Epidermal melanocyte (primary cell): Measurements from ENCODE around the gene ITGA11.

ENCODE experiments used
- DNase-seq: peaks from one replicate; pipeline ENCODE4 v3.0.0; 2011; ENCODE audit warnings: low spot score; ENCODE audit not compliant: insufficient read length

ITGA11 gene

DNA sequence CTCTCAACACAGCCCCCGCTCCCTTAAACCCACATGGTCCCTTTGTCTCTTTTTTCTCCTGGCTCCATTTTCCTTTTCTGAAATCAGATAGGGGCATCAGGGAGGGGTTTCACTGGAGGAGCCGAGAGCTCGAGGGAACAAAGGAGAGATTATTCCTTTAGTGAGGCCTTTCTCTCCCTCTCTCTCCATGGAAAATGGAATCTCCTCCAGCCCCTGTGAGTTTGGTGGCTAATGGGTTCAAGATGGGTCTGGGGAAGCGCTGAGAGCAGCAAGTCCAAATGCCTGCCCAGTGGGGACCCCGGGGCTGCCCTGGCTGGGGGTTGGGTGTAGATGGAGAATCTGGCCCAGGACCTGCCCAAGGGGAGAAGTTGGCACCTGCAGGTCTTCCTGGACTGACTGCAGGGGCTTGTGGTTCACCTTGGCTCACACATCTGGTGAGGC lies 56.8 kb downstream of the ITGA11 start:
- DNase-seq, result no peak

DNA sequence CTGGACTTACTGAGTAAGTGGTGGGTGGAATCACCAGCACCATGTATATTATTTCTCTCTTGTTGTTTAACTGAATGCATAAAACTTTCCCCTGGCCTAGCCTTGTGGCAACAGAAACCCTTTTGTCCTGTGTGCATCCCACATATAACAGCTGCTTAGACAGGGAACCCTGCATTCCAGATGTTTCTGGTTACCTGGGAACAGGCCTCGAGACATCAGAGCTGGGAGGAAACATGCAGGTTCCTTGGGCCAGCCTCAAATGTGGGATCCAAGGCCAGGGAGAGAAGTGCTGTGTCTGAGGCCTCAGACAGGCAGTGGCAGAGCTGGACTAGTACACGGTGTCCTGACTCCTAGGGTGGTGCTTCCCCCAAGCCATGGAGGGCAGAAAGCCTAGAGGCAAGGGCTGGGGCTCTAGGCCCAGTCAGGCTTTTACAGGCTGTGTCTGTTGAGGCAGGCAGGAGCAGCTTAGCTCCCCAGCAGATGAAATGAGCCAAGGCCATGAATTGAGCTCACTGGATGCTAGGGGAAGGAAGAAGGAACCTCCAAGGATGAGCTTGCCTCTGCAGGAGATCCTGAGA lies 57.7 kb downstream of the ITGA11 start:
- no peak for DNase-seq

GRCh38 chr15:68373028-68373427 lies 58.9 kb downstream of the ITGA11 start:
- no peak for DNase-seq

DNA sequence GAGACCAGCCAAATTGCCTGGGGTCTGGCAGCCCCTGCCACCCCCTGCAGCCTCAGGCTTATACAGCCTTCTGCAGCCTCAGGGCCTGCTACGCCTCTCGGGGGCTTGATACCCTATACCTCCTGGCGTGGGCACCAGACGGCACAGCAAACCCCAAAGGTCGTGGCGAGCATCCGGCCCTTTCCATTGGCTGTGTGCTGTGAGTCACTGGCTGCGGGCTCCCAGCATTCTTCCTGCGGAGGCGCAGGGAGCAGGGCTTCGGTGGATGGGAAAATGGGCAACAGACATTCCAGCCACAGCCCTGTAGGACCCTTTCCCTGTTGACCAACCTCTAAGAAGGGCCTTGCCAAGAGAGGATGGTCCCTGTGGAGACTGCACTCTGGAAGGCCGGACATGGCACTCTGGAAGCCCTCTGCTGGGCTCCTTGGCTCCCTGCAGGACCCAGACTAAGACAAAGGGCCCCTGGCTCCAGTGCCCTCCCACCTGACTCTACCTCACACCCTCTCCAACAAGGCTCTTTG lies 59.6 kb downstream of the ITGA11 start:
- DNase-seq, result no peak

DNA sequence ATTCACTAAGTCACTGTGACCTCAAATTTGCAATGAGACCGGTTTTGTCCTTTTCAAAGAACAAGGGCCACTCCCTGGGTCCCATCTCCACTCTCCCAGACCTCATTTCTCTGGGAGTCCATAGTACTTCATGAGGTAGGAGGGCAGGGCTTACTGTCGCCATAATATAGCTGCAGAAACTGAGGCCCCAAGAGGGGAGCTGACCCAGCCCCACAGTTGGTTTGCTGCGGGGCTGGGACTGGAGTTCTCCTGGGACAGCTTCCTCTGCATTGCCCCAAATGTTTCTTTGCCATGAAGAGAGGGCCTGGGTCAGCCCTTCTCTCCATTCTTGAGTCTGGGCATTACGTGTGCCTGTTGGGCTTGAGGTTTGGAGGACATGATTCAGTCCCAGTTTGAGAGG lies 60.1 kb downstream of the ITGA11 start:
- no peak for DNase-seq

DNA sequence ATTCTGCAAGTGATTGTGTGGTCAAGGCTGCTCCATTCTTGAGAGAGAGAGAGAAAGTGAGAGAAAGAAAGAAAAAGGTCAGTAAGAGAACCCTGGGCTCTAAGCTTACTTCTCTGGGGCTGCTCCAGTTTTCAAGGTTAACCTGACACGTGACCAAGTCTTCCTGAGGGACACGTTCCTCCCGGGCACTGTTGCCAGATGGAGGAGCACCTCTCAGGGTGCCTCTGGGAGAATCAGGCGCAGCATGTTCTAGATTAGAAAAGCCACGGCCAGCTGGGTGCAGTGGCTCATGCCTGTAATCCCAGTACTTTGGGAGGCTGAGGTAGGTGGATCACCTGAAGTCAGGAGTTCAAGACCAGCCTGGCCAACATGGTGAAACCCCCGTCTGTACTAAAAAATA lies 60.8 kb downstream of the ITGA11 start:
- no peak for DNase-seq

DNA sequence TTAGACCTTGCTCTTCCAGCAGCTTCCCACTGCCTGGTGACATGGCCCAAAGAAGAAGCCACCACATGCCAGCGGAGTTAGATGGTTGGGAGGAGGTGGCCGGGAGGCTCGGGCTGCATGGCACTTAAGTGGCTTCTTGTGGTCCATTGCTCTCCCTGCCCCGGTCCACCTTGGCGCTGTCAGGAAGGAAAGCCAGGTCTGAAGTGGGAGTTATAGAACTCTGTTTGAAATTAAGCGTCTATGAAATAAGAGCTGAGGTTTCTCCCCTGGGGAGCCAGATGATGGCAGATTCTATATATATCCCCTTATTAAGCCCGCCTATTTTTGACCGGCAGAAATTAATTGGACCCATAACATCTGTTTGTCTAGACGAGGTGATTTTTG lies 61.2 kb downstream of the ITGA11 start:
- DNase-seq, result no peak

DNA sequence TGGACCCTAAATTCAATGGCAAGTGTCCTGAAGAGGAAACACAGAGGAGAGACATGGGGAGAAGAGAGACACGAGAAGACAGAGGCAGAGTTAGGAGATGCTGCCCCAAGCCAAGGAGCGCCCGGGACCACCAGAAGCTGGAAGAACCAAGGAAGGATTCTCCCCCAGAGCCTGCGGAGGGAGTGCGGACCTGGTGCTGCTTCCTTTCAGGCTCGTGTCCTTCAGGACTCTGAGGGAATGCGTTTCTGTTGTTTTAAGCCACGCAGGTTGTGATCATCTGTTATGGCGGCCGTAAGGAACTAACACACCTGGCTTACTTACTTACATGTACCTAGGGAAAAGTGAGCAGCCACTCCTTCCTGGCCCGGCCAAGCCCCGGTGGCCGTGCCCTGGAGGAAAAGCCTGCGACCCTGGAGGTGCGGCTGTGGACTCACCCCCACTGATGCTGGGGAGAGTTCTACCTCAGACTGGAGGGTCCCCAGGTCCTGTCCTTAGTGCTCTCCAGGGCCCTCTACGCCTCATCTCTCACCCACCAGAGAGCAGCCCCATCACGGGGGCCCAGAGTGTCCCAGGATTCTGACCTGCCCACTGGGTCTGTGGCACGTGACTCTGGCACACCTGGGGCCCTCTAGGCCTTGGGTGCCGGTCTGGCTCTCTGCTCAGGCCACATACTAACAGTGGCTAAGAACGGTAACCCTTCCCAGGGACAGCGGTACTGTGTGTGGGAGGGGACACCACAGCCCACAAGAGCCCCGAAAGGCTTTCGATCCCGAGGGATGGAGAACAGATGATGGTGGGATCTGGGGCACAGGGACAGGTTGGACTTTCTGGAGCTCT lies 61.8 kb downstream of the ITGA11 start:
- DNase-seq, result no peak

GRCh38 chr15:68368731-68369435 lies 63.1 kb downstream of the ITGA11 start:
- no peak for DNase-seq

GRCh38 chr15:68367992-68368391 lies 64.0 kb downstream of the ITGA11 start:
- DNase-seq, result no peak

DNA sequence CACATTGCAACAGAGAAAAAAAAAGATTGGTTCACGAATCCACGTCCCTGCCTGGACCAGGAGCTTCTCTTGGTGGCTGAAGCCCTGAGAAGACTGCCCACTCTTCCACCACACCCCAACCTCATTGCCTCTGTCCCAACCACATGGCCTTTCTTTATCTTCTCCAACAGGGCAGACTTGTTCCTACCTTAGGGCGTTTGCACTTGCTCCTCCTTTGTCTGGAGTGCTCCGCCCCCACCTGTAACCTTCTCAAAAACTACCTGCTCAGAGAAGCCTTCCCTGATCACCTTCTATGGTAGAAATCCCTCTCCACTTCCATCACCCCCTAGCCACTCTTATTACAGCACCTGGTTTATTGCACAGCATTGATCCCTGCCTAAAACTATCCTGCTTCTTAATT lies 64.7 kb downstream of the ITGA11 start:
- no peak for DNase-seq

- DNase-seq, result no peak
Measured at GRCh38 chr15:68366314-68366713, 65.6 kb downstream of the ITGA11 start.

- no peak for DNase-seq
Measured at GRCh38 chr15:68365770-68366169, 66.2 kb downstream of the ITGA11 start.

DNA sequence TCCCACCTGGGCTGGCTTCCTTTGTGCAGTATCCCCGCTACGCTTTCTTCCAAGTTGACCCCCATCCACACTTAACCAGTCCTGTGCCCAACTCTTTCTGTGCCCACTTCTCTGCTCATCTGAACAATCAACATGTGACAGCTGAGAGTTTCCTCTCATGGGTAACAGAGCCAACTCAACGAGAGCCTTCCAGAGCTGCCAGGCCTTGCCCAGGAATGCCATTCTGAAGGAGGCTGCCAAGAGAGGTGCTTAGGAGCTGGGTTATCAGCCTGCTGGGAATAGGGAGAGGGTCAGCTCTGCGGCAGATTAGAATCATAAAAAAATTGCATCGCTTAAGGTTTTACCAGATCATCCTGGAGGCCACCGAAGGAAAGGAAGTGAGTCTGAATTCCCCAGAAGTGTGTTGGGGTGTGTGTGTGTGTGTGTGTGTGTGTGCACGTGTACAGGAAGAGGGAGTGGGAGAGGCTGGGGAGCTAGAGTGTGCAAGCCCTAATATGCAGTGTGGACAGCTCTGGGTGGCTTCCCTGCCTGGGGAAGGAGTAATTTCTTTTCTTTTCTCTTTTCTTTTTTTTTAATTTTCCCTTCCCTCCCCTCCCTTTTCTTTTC lies 66.7 kb downstream of the ITGA11 start:
- DNase-seq, result no peak

DNA sequence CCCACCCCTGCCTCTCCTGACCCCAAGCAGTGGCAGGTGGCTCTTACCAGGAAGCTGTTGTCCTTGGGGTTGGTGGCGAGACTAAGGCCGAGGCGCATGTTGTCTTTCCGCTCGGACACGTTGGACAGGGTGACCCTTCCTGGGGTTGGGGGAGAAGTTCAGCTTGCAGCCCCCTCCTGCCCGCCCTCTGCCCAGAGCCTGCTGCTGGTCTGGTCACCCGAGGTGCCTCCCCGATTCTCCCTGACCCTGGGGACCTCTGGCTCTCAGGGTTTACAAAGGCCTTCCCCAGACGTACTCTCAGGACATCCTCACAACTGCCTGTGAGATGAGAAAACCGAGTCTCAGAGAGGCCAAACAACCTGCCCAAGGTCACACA lies 67.3 kb downstream of the ITGA11 start:
- DNase-seq, result no peak

- DNase-seq, result no peak
Measured at GRCh38 chr15:68364028-68364659, 67.8 kb downstream of the ITGA11 start.

GRCh38 chr15:68363353-68363752 lies 68.6 kb downstream of the ITGA11 start:
- DNase-seq, result no peak

- DNase-seq, result no peak
Measured at GRCh38 chr15:68362537-68363126, 69.3 kb downstream of the ITGA11 start.

DNA sequence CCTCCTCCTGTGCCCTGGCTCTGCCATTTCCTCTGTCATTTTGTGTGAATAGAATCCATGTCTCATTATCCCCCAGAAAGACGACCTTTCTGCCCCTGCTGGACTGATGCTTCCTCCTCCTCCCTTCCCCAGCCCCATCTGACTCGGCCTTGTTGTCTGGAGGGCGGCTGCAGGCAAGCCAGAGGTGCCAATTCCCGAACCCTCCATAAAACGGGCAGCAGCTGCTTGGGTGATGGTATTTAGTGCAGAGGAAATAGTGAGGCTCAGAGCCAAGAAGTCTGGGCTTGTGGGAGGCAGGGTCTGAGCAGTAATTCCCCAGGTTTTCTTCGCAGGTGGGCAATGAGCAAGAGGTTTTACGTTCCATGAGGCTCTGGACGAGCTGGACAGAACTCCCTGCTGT lies 71.2 kb downstream of the ITGA11 start:
- DNase-seq, result no peak

GRCh38 chr15:68356778-68357177 lies 75.2 kb downstream of the ITGA11 start:
- DNase-seq, result no peak

DNA sequence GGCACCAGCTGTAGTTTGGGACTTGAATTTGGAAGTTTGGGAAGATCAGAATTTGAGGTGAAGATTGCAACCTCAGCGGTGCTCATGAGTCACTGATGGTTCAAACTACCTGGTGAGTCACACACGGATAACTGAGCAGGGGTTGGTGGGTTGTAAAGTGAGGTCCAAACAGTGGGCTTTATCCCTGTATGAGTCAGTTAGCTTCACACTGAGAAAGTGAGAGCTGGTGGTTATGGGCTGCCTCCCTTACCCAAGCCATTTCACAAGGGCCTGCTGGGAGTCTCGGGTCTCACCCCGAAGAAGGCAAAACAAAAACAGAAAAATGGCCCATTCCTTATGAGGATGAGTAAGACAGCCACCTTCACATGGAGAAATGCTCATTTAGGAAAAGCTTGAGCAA lies 77.0 kb downstream of the ITGA11 start:
- no peak for DNase-seq
